Gastroesophageal sphincter (tissue), 4 donors: ENCODE data around the gene BMAL2. TPM values are rescaled to one million over a fixed set of nuclear protein-coding genes. Genes with fewer than 3 reads are reported as not detected.

Experiments
- ATAC-seq: fragments of 150-250 bp; one replicate; pipeline ENCODE4 v1.9.1; 2016; ENCODE audit warnings: mild to moderate bottlenecking, moderate library complexity
- H3K27ac ChIP-seq, 4 donors: fragments of 200-600 bp; sonication (generic) in 3 of 4; 1 replicate in 3 of 4; 2 replicates in 1 of 4; pipeline ENCODE4 v1.5.1; 2016 to 2019
- H3K27me3 ChIP-seq: fragments of 200-600 bp; sonication (generic); one replicate; pipeline ENCODE4 v1.5.1; 2019
- H3K36me3 ChIP-seq, 2 donors: fragments of 200-600 bp; sonication (generic); one replicate each; pipeline ENCODE4 v1.5.1; 2019; ENCODE audit warnings: control low read depth in 1 of 2
- H3K4me1 ChIP-seq, 3 donors: fragments of 200-600 bp; sonication (generic); 1 replicate in 2 of 3; 2 replicates in 1 of 3; pipeline ENCODE4 v1.5.1; 2016 to 2019; ENCODE audit warnings: control low read depth in 2 of 3
- H3K4me3 ChIP-seq, 2 donors: fragments of 200-600 bp; sonication (generic); one replicate each; pipeline ENCODE4 v1.5.1; 2019; ENCODE audit warnings: mild to moderate bottlenecking in 1 of 2, moderate library complexity in 1 of 2
- H3K9me3 ChIP-seq, 3 donors: fragments of 200-600 bp; sonication (generic); one replicate each; pipeline ENCODE4 v1.5.1; 2017 to 2019; ENCODE audit warnings: control low read depth in 2 of 3
- CTCF ChIP-seq, 4 experiments: fragments of 200-600 bp in 2 of 4; fragments of 450-650 bp in 2 of 4; sonication (generic) in 1 of 4; IDR thresholded peaks; one replicate each; pipeline ENCODE4 v1.5.1; 2017 to 2019; ENCODE audit warnings: antibody characterized with exemption in 4 of 4, mild to moderate bottlenecking in 2 of 4, moderate library complexity in 2 of 4
- EP300 ChIP-seq: sonication (generic); formaldehyde crosslinking; IDR thresholded peaks from one replicate; pipeline ENCODE4 v1.6.1; 2017; ENCODE audit warnings: antibody characterized with exemption, mild to moderate bottlenecking
- POLR2A ChIP-seq, 2 donors: fragments of 450-650 bp; IDR thresholded peaks; one replicate each; pipeline ENCODE4 v1.6.1; 2017; ENCODE audit warnings: antibody characterized with exemption in 2 of 2, mild to moderate bottlenecking in 2 of 2, moderate library complexity in 1 of 2
- POLR2AphosphoS5 ChIP-seq: sonication (generic); formaldehyde crosslinking; IDR thresholded peaks from one replicate; pipeline ENCODE4 v1.6.1; 2017; ENCODE audit warnings: antibody characterized with exemption
- WGBS, 2 donors: methylation state at CpG; one replicate each; pipeline ENCODE4 v1.1.5; 2018; ENCODE audit warnings: low coverage in 1 of 2; 5-methylcytosine and 5-hydroxymethylcytosine counted together
- total RNA-seq, 4 donors: library from RNA; depleted of rRNA; stranded (reverse); fragments of >200 nt; gene quantifications; one replicate each; pipeline ENCODE4 v1.1.0, GENCODE V29; 2016

BMAL2 gene
- total RNA-seq, 4 donors from 2014 or later, result 3.0 to 8.7 (median 6.0) TPM

- no peak for ATAC-seq
- peaks cover 0 to 27% of the 10 kb centered on the region in 2 donors for H3K36me3 ChIP-seq
- H3K9me3 ChIP-seq, result no peaks in the 10 kb centered on the region
- 58 to 76% methylated on average over 3 to 4 of the region's 4 CpGs for WGBS, 2 donors
- no peaks in the 10 kb centered on the region for H3K27me3 ChIP-seq
- TF ChIP-seq POLR2AphosphoS5, result no peak
- TF ChIP-seq CTCF (IDR thresholded peaks at IDR 0.05), result no peak
- TF ChIP-seq POLR2A (IDR thresholded peaks at IDR 0.05), result no peak
- no peak for TF ChIP-seq EP300
- H3K27ac ChIP-seq, result no peak overlapping the region
- H3K4me1 ChIP-seq, result peaks cover 0 to 77% (median 12%) of the 10 kb centered on the region in 3 donors
- H3K4me3 ChIP-seq, result no peak overlapping the region
Observed at GRCh38 chr12:27297566-27297965, 35.1 kb upstream of the BMAL2 start.

- Histone ChIP-seq H3K9me3 (no peaks in the 10 kb centered on the region), H3K27ac (no peak overlapping the region), H3K4me1 (peaks cover 0 to 68% (median 3%) of the 10 kb centered on the region in 3 donors), H3K4me3 (no peak overlapping the region), H3K27me3 (no peaks in the 10 kb centered on the region), H3K36me3 (peaks cover 0 to 40% of the 10 kb centered on the region in 2 donors)
- 83 to 100% methylated on average over 1 of the region's 1 CpG for WGBS, 2 donors
- ATAC-seq, result no peak
- TF ChIP-seq CTCF (IDR thresholded peaks at IDR 0.05) (no peak), EP300 (no peak), POLR2A (IDR thresholded peaks at IDR 0.05) (no peak), POLR2AphosphoS5 (no peak)
Observed at GRCh38 chr12:27299102-27299501, 33.5 kb upstream of the BMAL2 start.

- Histone ChIP-seq H3K9me3 (no peaks in the 10 kb centered on the region), H3K4me1 (peaks cover 0 to 64% (median 5%) of the 10 kb centered on the region in 3 donors), H3K36me3 (peaks cover 0 to 40% of the 10 kb centered on the region in 2 donors), H3K4me3 (no peak overlapping the region), H3K27me3 (no peaks in the 10 kb centered on the region), H3K27ac (peak overlapping the region in 3 of 4 donors; percentile 30 to 47 (median 33))
- TF ChIP-seq POLR2A (IDR thresholded peaks at IDR 0.05) (no peak), POLR2AphosphoS5 (no peak), EP300 (no peak), CTCF (IDR thresholded peaks at IDR 0.05) (no peak)
- ATAC-seq, result no peak
Observed at GRCh38 chr12:27300226-27300625, 32.4 kb upstream of the BMAL2 start.

- WGBS, 2 donors, result 17 to 63% methylated on average over 1 to 3 of the region's 3 CpGs
- Histone ChIP-seq H3K4me1 (peaks cover 0 to 55% (median 4%) of the 10 kb centered on the region in 3 donors), H3K27me3 (no peaks in the 10 kb centered on the region), H3K4me3 (no peak overlapping the region), H3K36me3 (peaks cover 0 to 35% of the 10 kb centered on the region in 2 donors), H3K9me3 (no peaks in the 10 kb centered on the region), H3K27ac (peak overlapping the region in 3 of 4 donors; percentile 48 to 64 (median 54))
- TF ChIP-seq POLR2AphosphoS5 (no peak), CTCF (IDR thresholded peaks at IDR 0.05) (no peak), POLR2A (IDR thresholded peaks at IDR 0.05) (no peak), EP300 (no peak)
- no peak for ATAC-seq
Observed at GRCh38 chr12:27303139-27304111, 29.2 kb upstream of the BMAL2 start.
